K562 (cell line): ENCODE measurements around the gene SLC16A10. TPM values are rescaled to one million over a fixed set of nuclear protein-coding genes. Genes with fewer than 3 reads are reported as not detected.
A peak's percentile ranks its signal among the peaks of the same experiment; 100 is the strongest.

Source experiments
- ATAC-seq: fragments of 200-7000 bp; cut with Tn5 transposase; 3 replicates; pipeline ENCODE4 v1.9.1; 2020; ENCODE audit warnings: moderate library complexity
- BruUV-seq: library from RNA; stranded (reverse); fragments of 400-500 nt; replicated peaks from 2 replicates; lab custom pipeline; 2021; lab: Mats Ljungman, UMichigan
- CTCF ChIA-PET: fragments of 300-600 bp; formaldehyde crosslinking; extraction: SDS; loops from one replicate; lab custom pipeline; 2021; ENCODE audit warnings: low intra/inter-chr PET ratio; lab: Yijun Ruan, JAX
- POLR2A ChIA-PET: fragments of 300-600, 350-650 bp; sonication (Branson Sonifier 250); formaldehyde crosslinking; extraction: SDS; loops from one replicate; lab custom pipeline; 2021; ENCODE audit warnings: antibody characterized with exemption, inconsistent platforms; lab: Yijun Ruan, JAX
- DNase-seq, 4 experiments: peaks; one replicate each; pipeline versions ENCODE4 v3.0.0 to v3.0.0-alpha.2; 2011 to 2018; ENCODE audit warnings: low spot score in 3 of 4, mixed read lengths in 3 of 4; ENCODE audit errors: extremely low read depth in 1 of 4
- FAIRE-seq: peaks from 2 replicates; lab custom pipeline; 2011; peaks lifted over from hg19 to GRCh38; lab: Jason Lieb, UNC
- H2AFZ ChIP-seq: 2 replicates; pipeline ENCODE4 v1.6.0; 2011; ENCODE audit warnings: low read depth, low read length, control low read depth, inconsistent platforms
- H3K27ac ChIP-seq: fragments of 200-600 bp; 3 replicates; pipeline ENCODE4 v1.8.0; 2011; ENCODE audit warnings: low read depth, mild to moderate bottlenecking, control low read depth, inconsistent platforms, low read length, moderate library complexity, mixed read lengths; ENCODE audit errors: extremely low read depth
- H3K27me3 ChIP-seq, 2 experiments: fragments of 300-600 bp in 1 of 2; 2 replicates in 1 of 2; 3 replicates in 1 of 2; pipeline versions ENCODE4 v1.6.0 to v1.8.0; 2011; ENCODE audit warnings: inconsistent platforms in 2 of 2, low read length in 2 of 2, mild to moderate bottlenecking in 1 of 2, mixed read lengths in 1 of 2, moderate library complexity in 1 of 2; ENCODE audit not compliant: control insufficient read depth in 2 of 2, insufficient read depth in 2 of 2
- H3K36me3 ChIP-seq: fragments of 300-600 bp; 3 replicates; pipeline ENCODE4 v1.8.0; 2011; ENCODE audit warnings: mild to moderate bottlenecking, low read length, inconsistent platforms; ENCODE audit not compliant: control insufficient read depth, insufficient read depth
- H3K4me1 ChIP-seq, 2 experiments: fragments of 200-600 bp in 1 of 2; replicated peaks in 1 of 2; 2 replicates in 1 of 2; 3 replicates in 1 of 2; pipeline versions ENCODE4 v1.5.1 to v1.8.0; 2011; ENCODE audit warnings: inconsistent platforms in 2 of 2, low read length in 2 of 2, mild to moderate bottlenecking in 1 of 2, mixed read lengths in 1 of 2, moderate library complexity in 1 of 2; ENCODE audit not compliant: control insufficient read depth in 2 of 2, insufficient read depth in 2 of 2
- H3K4me2 ChIP-seq: 2 replicates; pipeline ENCODE4 v1.6.1; 2011; ENCODE audit warnings: low read length, control low read depth, inconsistent platforms, mixed read lengths; ENCODE audit not compliant: insufficient read depth
- H3K4me3 ChIP-seq: fragments of 200-600 bp; sonication (generic), shearing (Covaris generic); 2 replicates; pipeline ENCODE4 v1.5.1; 2016; ENCODE audit warnings: control low read depth, inconsistent platforms
- H3K79me2 ChIP-seq: fragments of 200-600 bp; 3 replicates; pipeline ENCODE4 v1.8.0; 2011; ENCODE audit warnings: low read length, inconsistent platforms; ENCODE audit not compliant: control insufficient read depth, insufficient read depth
- H3K9ac ChIP-seq, 2 experiments: 2 replicates each; pipeline versions ENCODE4 v1.6.0 to v1.6.1; 2011; ENCODE audit warnings: low read depth in 2 of 2, low read length in 2 of 2, control low read depth in 1 of 2, inconsistent platforms in 1 of 2, mild to moderate bottlenecking in 1 of 2, mixed read lengths in 1 of 2; ENCODE audit not compliant: insufficient read depth in 1 of 2
- H3K9me1 ChIP-seq: one replicate; pipeline ENCODE4 v1.6.0; 2011; ENCODE audit warnings: inconsistent platforms, mild to moderate bottlenecking, low read length, moderate library complexity; ENCODE audit not compliant: control insufficient read depth, insufficient read depth
- H3K9me3 ChIP-seq: replicated peaks from 2 replicates; pipeline ENCODE4 v1.5.1; 2011; ENCODE audit warnings: low read depth, low read length, inconsistent platforms; ENCODE audit not compliant: control insufficient read depth, insufficient read depth
- H4K20me1 ChIP-seq: replicated peaks from 2 replicates; pipeline ENCODE4 v1.6.1; 2011; ENCODE audit warnings: low read length, inconsistent platforms, mixed read lengths; ENCODE audit not compliant: control insufficient read depth, insufficient read depth
- BCOR ChIP-seq: fragments of 450-650 bp; IDR thresholded peaks from 2 replicates; pipeline ENCODE4 v1.6.1; 2016
- CTCF ChIP-seq, 3 experiments: IDR thresholded peaks in 2 of 3; conservative IDR thresholded peaks in 1 of 3; 2 replicates each; pipeline ENCODE4 v1.5.1; 2011 to 2012; ENCODE audit warnings: low read length in 3 of 3, mild to moderate bottlenecking in 3 of 3, control low read depth in 2 of 3, improper control_type of control experiment in 1 of 3, inconsistent platforms in 1 of 3, low read depth in 1 of 3, mixed read lengths in 1 of 3, moderate library complexity in 1 of 3; ENCODE audit not compliant: insufficient read depth in 2 of 3
- ZBTB2 ChIP-seq: fragments of 450-650 bp; IDR thresholded peaks from 2 replicates; pipeline ENCODE4 v1.6.1; 2016; ENCODE audit warnings: antibody characterized with exemption
- ZNF263 ChIP-seq: sonication (generic); formaldehyde crosslinking; IDR thresholded peaks from 2 replicates; pipeline ENCODE4 v1.8.0; 2022; ENCODE audit warnings: mild to moderate bottlenecking, missing genetic modification reagents, borderline replicate concordance
- WGBS: fragments of 100-300 bp; shearing (Covaris generic); methylation state at CpG from one replicate; pipeline ENCODE4 v1.1.6; 2016; ENCODE audit warnings: low coverage, mixed read lengths; ENCODE audit not compliant: insufficient coverage; ENCODE audit errors: missing lambda C conversion rate; 5-methylcytosine and 5-hydroxymethylcytosine counted together
- in situ Hi-C: fragments of 300-500 bp; cut with MboI; formaldehyde crosslinking; loops from 4 replicates; pipeline ENCODE4 v1.15.0; 2018; ENCODE audit warnings: inconsistent platforms, mixed read lengths
- intact Hi-C: fragments of 100-400 bp; cut with micrococcal nuclease; formaldehyde crosslinking; loops from 2 replicates; pipeline ENCODE4 v1.14.2; 2022
- polyA plus RNA-seq, 8 experiments: library from polyadenylated mRNA; depleted of rRNA in 4 of 8; stranded (reverse) in 5 of 8; unstranded in 3 of 8; fragments of >200 nt; fragmentation: Nextera tagmentation in 2 of 8; fragmentation: Illumina TruSeq in 1 of 8; extraction: Ambion mirVana in 2 of 8; extraction: Trizol in 1 of 8; gene quantifications; 2 replicates each; pipeline versions ENCODE4 v1.2.1 to v1.2.3, GENCODE V29; 2011 to 2014; ENCODE audit warnings: inconsistent platforms in 1 of 8, missing spikeins in 1 of 8
- total RNA-seq, 7 experiments: library from RNA; depleted of rRNA in 6 of 7; stranded (reverse); fragments of >200 nt in 6 of 7; fragmentation: Illumina TruSeq in 2 of 7; extraction: Trizol in 2 of 7; gene quantifications; 2 replicates each; pipeline versions ENCODE4 v1.2.1 to v1.2.3, GENCODE V29; 2011 to 2021; ENCODE audit warnings: low replicate concordance in 1 of 7
- TF ChIP-seq, protein P1 (sequence below), 2 experiments: fragments of 450-650 bp in 1 of 2; sonication (generic) in 1 of 2; formaldehyde crosslinking in 1 of 2; IDR thresholded peaks; 2 replicates each; pipeline versions ENCODE4 v1.7.1 to v1.9.0; 2016 to 2022; ENCODE audit warnings: inconsistent platforms in 1 of 2, mild to moderate bottlenecking in 1 of 2, missing genetic modification reagents in 1 of 2

The SLC16A10 gene
- total and polyA plus RNA-seq, 9 of the 15 experiments (the other 6 are each of a cell fraction or from before 2014, with no cell fraction given): 0.02 to 0.54 (median 0.24) TPM; not detected in 4

DNA sequence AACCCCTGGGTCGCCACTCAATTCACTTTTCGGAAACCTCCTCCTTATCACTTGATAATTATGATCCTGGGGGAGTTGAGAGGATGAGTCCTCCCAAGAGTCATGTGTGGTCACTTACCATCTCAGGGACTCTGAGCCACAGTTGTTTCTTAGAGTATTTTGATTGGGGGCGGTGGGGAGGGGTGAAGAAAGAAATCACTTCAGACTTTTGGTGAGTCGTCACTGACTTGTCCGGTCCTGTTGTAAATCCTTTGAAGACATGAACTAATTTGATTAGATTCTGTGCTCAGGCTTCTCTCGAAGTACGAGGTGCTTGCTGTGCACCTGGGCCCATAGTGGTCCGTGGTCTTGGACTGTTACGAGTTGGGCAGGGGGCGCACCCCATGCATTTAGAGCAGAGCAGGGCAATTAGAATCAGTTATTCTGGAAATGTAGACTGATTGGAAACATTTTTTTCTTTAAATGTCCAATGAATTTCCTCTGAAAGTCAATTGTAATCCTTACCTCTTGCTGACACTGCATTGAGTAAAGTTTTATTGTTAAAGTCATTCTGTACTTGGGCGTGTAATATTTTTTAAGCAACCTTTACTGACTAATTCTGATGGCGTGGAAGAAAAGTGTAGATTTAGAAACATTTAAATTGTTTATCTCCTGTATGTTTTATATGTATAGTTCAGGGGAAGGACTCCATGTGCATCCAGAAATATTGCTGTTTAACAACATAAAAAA is 173.4 kb downstream of the SLC16A10 start:
- 31% methylated on average over 12 of the region's 12 CpGs for WGBS
- CTCF ChIA-PET: interaction anchor here (0.7 kb wide), 1 partner anchor 741 kb away, joined by 4 read pairs; no protein-coding TSS in a partner anchor
- intact Hi-C loops (no loop called here), in situ Hi-C loops (loop anchor here (25.0 kb wide), 1 partner anchor 377 kb away; no protein-coding TSS in a partner anchor)
- Histone ChIP-seq H2AFZ (peak overlapping the region; percentile 28; the same call in 1 of the 2 replicates), H3K4me2 (peak overlapping the region; percentile 72), H3K9me1 (no peaks in the 10 kb centered on the region), H3K9ac (peak overlapping the region; percentile 65 to 69; a peak in 3 of 4 replicates), H3K27ac (peak overlapping the region; percentile 38; the same call in 2 of the 3 replicates), H3K79me2 (peaks cover 36% of the 10 kb centered on the region), H3K4me3 (peak overlapping the region; percentile 76), H4K20me1 (no peaks in the 10 kb centered on the region), H3K9me3 (no peaks in the 10 kb centered on the region), H3K36me3 (peaks cover 16% of the 10 kb centered on the region), H3K27me3 (no peaks in the 10 kb centered on the region), H3K4me1 (peaks cover 20 to 22% of the 10 kb centered on the region in 2 experiments; a peak in 4 of 5 replicates)
- no peak for FAIRE-seq
- DNase-seq: peak; percentile 23 to 46 (median 36)
- POLR2A ChIA-PET: interaction anchor here (0.5 kb wide), 1 partner anchor 240 kb away, joined by 3 read pairs; no protein-coding TSS in a partner anchor
- ATAC-seq: peak; percentile 3; the same call in 1 of the 3 replicates
- no TSS peak for BruUV-seq
- no peak for TF ChIP-seq CTCF (IDR thresholded peaks at IDR 0.05 in 2 of 3, conservative IDR thresholded peaks at IDR 0.05 in 1 of 3; ENCODE audit: insufficient read depth in 2 of 3, low read depth in 1 of 3, low read length in 3 of 3)
- no peak for TF ChIP-seq ZBTB2
- TF ChIP-seq BCOR: no peak
- TF ChIP-seq, protein P1, sequence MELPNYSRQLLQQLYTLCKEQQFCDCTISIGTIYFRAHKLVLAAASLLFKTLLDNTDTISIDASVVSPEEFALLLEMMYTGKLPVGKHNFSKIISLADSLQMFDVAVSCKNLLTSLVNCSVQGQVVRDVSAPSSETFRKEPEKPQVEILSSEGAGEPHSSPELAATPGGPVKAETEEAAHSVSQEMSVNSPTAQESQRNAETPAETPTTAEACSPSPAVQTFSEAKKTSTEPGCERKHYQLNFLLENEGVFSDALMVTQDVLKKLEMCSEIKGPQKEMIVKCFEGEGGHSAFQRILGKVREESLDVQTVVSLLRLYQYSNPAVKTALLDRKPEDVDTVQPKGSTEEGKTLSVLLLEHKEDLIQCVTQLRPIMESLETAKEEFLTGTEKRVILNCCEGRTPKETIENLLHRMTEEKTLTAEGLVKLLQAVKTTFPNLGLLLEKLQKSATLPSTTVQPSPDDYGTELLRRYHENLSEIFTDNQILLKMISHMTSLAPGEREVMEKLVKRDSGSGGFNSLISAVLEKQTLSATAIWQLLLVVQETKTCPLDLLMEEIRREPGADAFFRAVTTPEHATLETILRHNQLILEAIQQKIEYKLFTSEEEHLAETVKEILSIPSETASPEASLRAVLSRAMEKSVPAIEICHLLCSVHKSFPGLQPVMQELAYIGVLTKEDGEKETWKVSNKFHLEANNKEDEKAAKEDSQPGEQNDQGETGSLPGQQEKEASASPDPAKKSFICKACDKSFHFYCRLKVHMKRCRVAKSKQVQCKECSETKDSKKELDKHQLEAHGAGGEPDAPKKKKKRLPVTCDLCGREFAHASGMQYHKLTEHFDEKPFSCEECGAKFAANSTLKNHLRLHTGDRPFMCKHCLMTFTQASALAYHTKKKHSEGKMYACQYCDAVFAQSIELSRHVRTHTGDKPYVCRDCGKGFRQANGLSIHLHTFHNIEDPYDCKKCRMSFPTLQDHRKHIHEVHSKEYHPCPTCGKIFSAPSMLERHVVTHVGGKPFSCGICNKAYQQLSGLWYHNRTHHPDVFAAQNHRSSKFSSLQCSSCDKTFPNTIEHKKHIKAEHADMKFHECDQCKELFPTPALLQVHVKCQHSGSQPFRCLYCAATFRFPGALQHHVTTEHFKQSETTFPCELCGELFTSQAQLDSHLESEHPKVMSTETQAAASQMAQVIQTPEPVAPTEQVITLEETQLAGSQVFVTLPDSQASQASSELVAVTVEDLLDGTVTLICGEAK (IDR thresholded peaks at IDR 0.05): peak; percentile 88
- TF ChIP-seq, protein P1 (CRISPR knock-in tag; IDR thresholded peaks at IDR 0.05): peak; percentile 81
- peak; percentile 62; the same call in 1 of the 2 replicates for TF ChIP-seq ZNF263
